HG02943 (cell line): Measurements from ENCODE around the gene TSPAN17.
A peak's percentile ranks its signal among the peaks of the same experiment; 100 is the strongest.
"Not testable (repeated sequence)": the region's sequence is repeated elsewhere in the genome, so short reads cannot be mapped to it uniquely, and the experiment has no call there.

Experiments
- ATAC-seq: cut with Tn5 transposase; IDR thresholded peaks from one replicate; pipeline ENCODE4 v1.9.1; 2021; ENCODE audit warnings: mild to moderate bottlenecking, low read depth, moderate library complexity; ENCODE audit not compliant: unreplicated experiment

TSPAN17 gene, protein sequence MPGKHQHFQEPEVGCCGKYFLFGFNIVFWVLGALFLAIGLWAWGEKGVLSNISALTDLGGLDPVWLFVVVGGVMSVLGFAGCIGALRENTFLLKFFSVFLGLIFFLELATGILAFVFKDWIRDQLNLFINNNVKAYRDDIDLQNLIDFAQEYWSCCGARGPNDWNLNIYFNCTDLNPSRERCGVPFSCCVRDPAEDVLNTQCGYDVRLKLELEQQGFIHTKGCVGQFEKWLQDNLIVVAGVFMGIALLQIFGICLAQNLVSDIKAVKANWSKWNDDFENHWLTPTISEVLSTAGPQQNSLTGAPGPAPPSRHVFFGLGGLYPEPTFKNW

GRCh38 chr5:176647030-176647842 lies at the start of gene TSPAN17:
TSS of gene TSPAN17 (plus strand) at chr5:176647484. CDS start at chr5:176647616, 132 bp downstream.
- peak; percentile 91 for ATAC-seq

GRCh38 chr5:176599749-176600430 lies 47.4 kb upstream of the TSPAN17 start:
- ATAC-seq, result not testable (repeated sequence)

DNA sequence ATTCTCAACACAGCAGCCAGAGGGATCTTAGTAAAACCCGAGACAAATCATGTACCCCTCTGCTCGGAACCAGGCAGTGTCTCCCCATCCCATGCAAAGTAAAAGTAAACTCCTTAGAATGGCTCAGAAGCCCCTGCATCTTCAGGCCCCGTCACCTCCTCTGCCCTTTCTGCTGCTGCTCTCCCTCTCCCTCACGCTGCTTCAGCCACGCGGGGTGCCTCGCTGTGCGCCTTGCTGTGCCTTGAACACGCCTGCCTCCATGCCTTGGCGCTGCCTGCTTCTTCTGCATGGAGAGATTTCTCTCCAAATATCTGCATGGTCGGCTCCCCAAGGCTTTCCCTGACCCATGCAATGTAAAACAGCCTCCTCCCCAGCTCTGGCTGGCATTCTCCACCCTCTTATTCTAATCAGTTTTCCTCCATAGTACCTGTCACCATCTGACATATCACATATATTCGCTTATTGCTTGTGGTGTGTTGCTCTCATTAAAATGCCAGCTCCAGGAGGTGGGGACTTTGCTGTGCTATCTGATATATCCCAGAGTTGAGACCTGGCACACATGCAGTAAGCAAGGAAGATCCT lies 45.3 kb upstream of the TSPAN17 start:
- no peak for ATAC-seq

- no peak for ATAC-seq
Observed at GRCh38 chr5:176603091-176603490, 44.2 kb upstream of the TSPAN17 start.

DNA sequence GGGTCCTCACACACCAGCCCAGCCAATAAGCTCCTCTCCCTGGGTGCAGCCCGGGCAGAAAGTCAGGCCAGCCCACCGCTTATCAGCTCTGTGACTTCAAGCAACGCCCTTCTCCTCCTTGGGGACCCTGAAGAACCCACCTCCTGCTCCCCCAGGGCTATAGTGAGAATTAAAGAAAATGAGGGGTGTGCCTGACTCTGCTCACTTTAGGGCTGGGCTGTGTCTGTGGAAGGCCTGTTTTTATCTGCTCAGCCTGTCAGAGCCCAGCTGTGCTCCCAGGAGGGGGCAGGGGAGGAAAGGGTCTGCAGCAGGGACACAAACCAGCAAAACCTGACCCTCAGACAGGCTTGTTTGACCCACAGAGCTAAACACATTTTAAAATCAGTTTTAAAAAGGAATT lies 41.3 kb upstream of the TSPAN17 start:
- no peak for ATAC-seq

DNA sequence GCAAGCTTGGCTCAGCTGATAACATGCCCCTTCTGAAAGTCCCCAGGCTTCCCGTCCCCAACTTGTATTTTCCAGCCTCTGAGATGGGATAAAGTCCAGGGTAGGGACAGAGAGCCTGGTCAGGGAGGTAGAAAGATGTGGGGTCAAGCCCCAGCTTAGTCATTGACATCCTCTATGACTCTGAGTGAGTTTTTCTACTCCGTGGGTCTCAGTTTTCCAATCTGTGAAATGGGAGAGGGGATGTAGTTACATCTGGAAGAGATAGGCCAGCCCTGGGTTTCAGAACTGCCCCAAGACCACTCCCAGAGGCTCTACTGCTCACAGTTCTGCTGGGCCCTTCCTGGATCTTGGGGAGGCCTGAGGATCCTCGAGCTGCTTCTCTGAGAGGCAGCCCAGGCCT lies 40.4 kb upstream of the TSPAN17 start:
- ATAC-seq, result no peak

DNA sequence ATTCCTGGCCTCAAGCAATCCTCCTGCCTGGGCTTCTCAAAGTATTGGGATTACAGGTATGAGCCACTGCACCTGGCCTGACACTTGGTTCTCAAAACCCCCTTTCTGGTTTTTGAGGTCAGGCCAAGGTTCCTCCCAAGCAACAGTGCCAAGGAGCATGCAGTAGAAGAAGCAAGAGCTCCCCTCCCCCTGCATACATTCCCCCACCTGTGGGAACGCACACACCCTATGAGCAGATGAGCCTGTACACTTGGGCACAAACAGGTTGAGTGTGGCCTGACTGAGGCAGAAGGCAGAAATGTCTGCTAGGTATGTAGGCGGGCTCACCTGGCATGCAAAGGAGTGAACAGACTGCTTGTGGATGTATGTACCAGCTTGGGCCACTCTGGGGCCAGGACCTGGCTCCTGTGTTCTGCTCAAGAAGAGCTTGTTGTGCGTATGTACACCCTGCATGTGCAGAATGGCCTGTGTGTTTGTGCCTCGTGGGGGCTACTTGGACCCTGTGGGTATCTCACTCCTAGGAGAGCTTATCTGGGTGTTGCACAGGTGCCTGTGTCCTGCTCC lies 39.1 kb upstream of the TSPAN17 start:
- no peak for ATAC-seq

GRCh38 chr5:176608937-176609723 lies 38.2 kb upstream of the TSPAN17 start:
- no peak for ATAC-seq

- no peak for ATAC-seq
Observed at GRCh38 chr5:176609724-176610434, 37.4 kb upstream of the TSPAN17 start, which contains the start of gene GPRIN1. TSS of gene GPRIN1 (minus strand) at chr5:176610156. CDS start at chr5:176599834, 10,322 bp downstream.

DNA sequence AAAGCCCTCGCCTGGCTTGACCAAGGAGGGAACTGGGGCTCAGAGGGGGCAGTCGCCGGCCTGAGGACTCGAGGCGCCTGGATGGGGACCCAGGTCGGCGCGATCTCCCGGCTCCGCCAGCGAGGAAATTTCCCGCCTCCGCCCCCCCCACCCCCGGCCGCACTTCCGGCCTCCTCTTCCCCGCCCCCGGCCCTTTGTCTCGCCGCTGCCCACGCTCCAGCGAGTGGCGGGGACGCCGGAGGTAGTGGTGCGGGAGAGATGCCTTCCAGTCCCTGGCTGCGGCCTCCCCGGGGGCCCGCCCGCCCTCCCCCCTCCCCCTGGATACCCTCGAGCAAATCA lies 36.9 kb upstream of the TSPAN17 start:
- no peak for ATAC-seq

DNA sequence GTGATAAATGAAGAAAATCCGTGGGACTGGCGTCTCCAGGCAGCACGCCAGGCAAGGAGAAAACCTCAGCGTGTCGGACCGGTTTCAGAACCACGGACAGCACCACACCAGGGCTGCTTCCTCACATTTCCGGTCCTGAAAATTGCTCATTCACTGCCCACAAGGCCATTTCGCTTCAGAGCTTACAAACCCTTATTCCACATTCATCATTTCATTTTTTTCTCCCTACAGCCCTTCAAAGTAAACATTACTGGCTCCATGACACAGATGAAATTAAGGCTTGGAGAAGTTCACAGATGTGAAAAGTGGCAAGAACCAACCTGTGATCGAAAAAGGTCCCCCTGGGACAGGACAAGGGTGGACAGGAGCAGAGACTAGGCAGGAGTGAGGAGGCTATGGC lies 35.8 kb upstream of the TSPAN17 start:
- ATAC-seq, result no peak

DNA sequence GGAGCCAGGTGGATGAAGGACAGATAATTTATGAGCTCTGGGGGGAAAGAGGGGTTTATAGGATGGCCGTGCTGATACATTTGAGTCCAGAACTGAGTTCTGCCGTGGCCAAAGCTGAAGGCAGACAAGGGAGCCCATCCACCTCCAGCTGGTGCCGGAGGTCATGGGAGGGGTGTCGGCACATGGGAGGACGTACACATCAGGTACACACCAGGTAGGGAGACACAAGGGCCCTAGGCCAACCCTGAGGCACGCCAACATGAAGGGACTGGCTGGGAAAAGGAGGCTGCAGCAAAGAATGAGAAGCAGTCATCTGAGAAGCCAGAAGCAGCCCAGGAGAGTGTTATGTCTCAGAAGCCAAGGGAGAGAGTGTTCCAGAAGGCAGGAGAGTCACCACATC lies 35.3 kb upstream of the TSPAN17 start:
- ATAC-seq, result no peak

- no peak for ATAC-seq
Observed at GRCh38 chr5:176612855-176613254, 34.4 kb upstream of the TSPAN17 start.

- ATAC-seq, result no peak
Observed at GRCh38 chr5:176614805-176615478, 32.3 kb upstream of the TSPAN17 start.

GRCh38 chr5:176616511-176616910 lies 30.8 kb upstream of the TSPAN17 start:
- no peak for ATAC-seq

- no peak for ATAC-seq
Observed at GRCh38 chr5:176618783-176619182, 28.5 kb upstream of the TSPAN17 start.

- no peak for ATAC-seq
Observed at GRCh38 chr5:176619203-176619568, 28.1 kb upstream of the TSPAN17 start.

GRCh38 chr5:176619569-176620332 lies 27.5 kb upstream of the TSPAN17 start:
- no peak for ATAC-seq
